CD4-positive, alpha-beta T cell (primary cell): ENCODE results near the gene PSMB10. TPM values are rescaled to one million over a fixed set of nuclear protein-coding genes. Genes with fewer than 3 reads are reported as not detected.

ENCODE experiments used
- ATAC-seq: fragments of 200-7000 bp; cut with Tn5 transposase; one replicate; pipeline ENCODE4 v1.10.0; 2022; ENCODE audit warnings: mild to moderate bottlenecking; ENCODE audit not compliant: poor library complexity
- CTCF ChIA-PET: fragments of 350-600 bp; sonication (Branson Sonifier 250); formaldehyde crosslinking; loops from one replicate; lab custom pipeline; 2021; ENCODE audit warnings: antibody characterized with exemption, inconsistent platforms; lab: Charles Lee
- POLR2A ChIA-PET: fragments of 350-600 bp; sonication (Branson Sonifier 250); formaldehyde crosslinking; loops from one replicate; lab custom pipeline; 2021; ENCODE audit warnings: antibody characterized with exemption, inconsistent platforms; lab: Charles Lee
- DNase-seq, 14 experiments: peaks; one replicate each; pipeline ENCODE4 v3.0.0-alpha.2; 2013 to 2020; ENCODE audit warnings: mixed read lengths in 2 of 14
- H3K27ac ChIP-seq, 2 donors: one replicate each; pipeline versions ENCODE4 v1.5.1 to v1.7.0; 2013; ENCODE audit warnings: low read length in 2 of 2, low read depth in 1 of 2, mild to moderate bottlenecking in 1 of 2
- H3K27me3 ChIP-seq, 2 experiments: 1 replicate in 1 of 2; 2 replicates in 1 of 2; pipeline versions ENCODE4 v1.6.1 to v1.7.0; 2013; ENCODE audit warnings: low read length in 2 of 2, control low read depth in 1 of 2, mild to moderate bottlenecking in 1 of 2, moderate library complexity in 1 of 2; ENCODE audit not compliant: insufficient read depth in 2 of 2, control insufficient read depth in 1 of 2
- H3K36me3 ChIP-seq: one replicate; pipeline ENCODE4 v1.6.1; 2013; ENCODE audit warnings: low read length, control low read depth; ENCODE audit not compliant: insufficient read depth
- H3K4me1 ChIP-seq: one replicate; pipeline ENCODE4 v1.6.1; 2013; ENCODE audit warnings: low read length, control low read depth; ENCODE audit not compliant: insufficient read depth
- H3K4me3 ChIP-seq: one replicate; pipeline ENCODE4 v1.5.1; 2013; ENCODE audit warnings: mild to moderate bottlenecking, low read length, moderate library complexity
- H3K9me3 ChIP-seq, 2 experiments: 1 replicate in 1 of 2; 2 replicates in 1 of 2; pipeline versions ENCODE4 v1.6.1 to v1.7.0; 2013; ENCODE audit warnings: low read length in 2 of 2, mild to moderate bottlenecking in 2 of 2, control low read depth in 1 of 2, moderate library complexity in 1 of 2; ENCODE audit not compliant: control insufficient read depth in 1 of 2, insufficient read depth in 1 of 2
- H3K27ac Mint-ChIP-seq: one replicate; pipeline ENCODE4 v1.8.0; 2020; ENCODE audit warnings: mixed read lengths
- H3K27me3 Mint-ChIP-seq: one replicate; pipeline ENCODE4 v1.8.0; 2021; ENCODE audit warnings: mixed read lengths
- H3K36me3 Mint-ChIP-seq: one replicate; pipeline ENCODE4 v1.8.0; 2021; ENCODE audit warnings: low read depth, mixed read lengths
- H3K4me1 Mint-ChIP-seq: one replicate; pipeline ENCODE4 v1.8.0; 2021; ENCODE audit warnings: low read depth, mixed read lengths
- H3K4me3 Mint-ChIP-seq: one replicate; pipeline ENCODE4 v1.8.0; 2020; ENCODE audit warnings: mild to moderate bottlenecking, mixed read lengths
- H3K9me3 Mint-ChIP-seq: one replicate; pipeline ENCODE4 v1.8.0; 2020; ENCODE audit warnings: mixed read lengths
- intact Hi-C, 2 experiments: fragments of 100-400 bp; cut with DNase I in 1 of 2; cut with micrococcal nuclease in 1 of 2; formaldehyde crosslinking; loops; one replicate each; pipeline versions ENCODE4 v1.15.1 to v1.9.0; 2023 to 2025; cut with DNase I, micrococcal nuclease
- total RNA-seq, 174 experiments: library from RNA in 2 of 174; stranded (reverse) in 2 of 174; gene quantifications; one replicate each; pipeline ENCODE4 v1.2.3 and lab custom pipeline; 2021 to 2026
- TF ChIP-seq, protein P1 (sequence below): fragments of 200-600 bp; IDR thresholded peaks from one replicate; pipeline ENCODE4 v1.8.0; 2022; ENCODE audit warnings: antibody characterized with exemption, mild to moderate bottlenecking

The PSMB10 gene
- total RNA-seq, 2 experiments from 2014 or later, result 68.7 to 71.6 TPM

DNA sequence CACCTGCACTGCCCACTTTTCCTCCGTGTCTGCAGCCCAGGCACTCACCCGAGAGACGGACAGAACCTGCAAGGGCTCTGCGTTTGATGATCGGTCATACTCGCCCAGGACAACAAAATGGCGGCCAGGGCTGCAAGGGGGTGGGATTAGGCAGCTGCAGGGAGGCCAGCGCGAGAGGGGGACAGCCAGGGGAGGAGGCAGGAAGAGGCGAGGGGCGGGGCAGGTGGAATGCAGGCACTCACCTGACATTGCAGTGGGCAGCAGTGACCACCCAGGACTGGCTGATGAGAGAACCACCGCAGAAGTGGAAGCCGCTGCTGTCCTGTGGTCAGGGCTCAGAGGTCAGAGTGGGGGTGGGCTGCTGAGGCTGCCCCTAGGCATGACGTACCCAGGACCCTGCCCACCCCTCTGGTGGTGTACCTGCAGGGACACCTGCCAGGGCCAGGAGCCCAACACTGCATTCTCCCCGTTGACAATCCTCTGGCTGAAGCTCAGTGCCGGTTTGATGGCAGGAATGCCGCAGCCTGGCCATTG, 5.9 kb downstream of the PSMB10 start:
- intact Hi-C loops, result no loop called here
- peaks cover 67% of the 10 kb centered on the region for H3K36me3 ChIP-seq
- H3K9me3 ChIP-seq, result no peaks in the 10 kb centered on the region
- no peak overlapping the region for H3K4me3 Mint-ChIP-seq
- no peaks in the 10 kb centered on the region for H3K27me3 Mint-ChIP-seq
- H3K36me3 Mint-ChIP-seq, result peaks cover 61% of the 10 kb centered on the region
- TF ChIP-seq, protein P1, sequence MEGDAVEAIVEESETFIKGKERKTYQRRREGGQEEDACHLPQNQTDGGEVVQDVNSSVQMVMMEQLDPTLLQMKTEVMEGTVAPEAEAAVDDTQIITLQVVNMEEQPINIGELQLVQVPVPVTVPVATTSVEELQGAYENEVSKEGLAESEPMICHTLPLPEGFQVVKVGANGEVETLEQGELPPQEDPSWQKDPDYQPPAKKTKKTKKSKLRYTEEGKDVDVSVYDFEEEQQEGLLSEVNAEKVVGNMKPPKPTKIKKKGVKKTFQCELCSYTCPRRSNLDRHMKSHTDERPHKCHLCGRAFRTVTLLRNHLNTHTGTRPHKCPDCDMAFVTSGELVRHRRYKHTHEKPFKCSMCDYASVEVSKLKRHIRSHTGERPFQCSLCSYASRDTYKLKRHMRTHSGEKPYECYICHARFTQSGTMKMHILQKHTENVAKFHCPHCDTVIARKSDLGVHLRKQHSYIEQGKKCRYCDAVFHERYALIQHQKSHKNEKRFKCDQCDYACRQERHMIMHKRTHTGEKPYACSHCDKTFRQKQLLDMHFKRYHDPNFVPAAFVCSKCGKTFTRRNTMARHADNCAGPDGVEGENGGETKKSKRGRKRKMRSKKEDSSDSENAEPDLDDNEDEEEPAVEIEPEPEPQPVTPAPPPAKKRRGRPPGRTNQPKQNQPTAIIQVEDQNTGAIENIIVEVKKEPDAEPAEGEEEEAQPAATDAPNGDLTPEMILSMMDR, result no peak
- H3K27ac Mint-ChIP-seq, result no peak overlapping the region
- ChIA-PET POLR2A (interaction anchor here (1.4 kb wide), 1 partner anchor 38 kb away, joined by 3 read pairs; the partner anchor contains the start of gene SLC12A4), CTCF (no interaction called here)
- no peak overlapping the region for H3K27ac ChIP-seq
- peaks cover 27% of the 10 kb centered on the region for H3K4me1 ChIP-seq
- H3K4me3 ChIP-seq, result no peak overlapping the region
- no peaks in the 10 kb centered on the region for H3K27me3 ChIP-seq
- DNase-seq (peak in 1 of 14 experiments; percentile 25), ATAC-seq (no peak)
- H3K9me3 Mint-ChIP-seq, result no peaks in the 10 kb centered on the region
- peaks cover 20% of the 10 kb centered on the region for H3K4me1 Mint-ChIP-seq

GRCh38 chr16:67930191-67930590, 6.5 kb downstream of the PSMB10 start:
- Mint-ChIP-seq H3K9me3 (no peaks in the 10 kb centered on the region), H3K4me3 (no peak overlapping the region), H3K27me3 (no peaks in the 10 kb centered on the region), H3K27ac (no peak overlapping the region), H3K36me3 (peaks cover 55% of the 10 kb centered on the region), H3K4me1 (peaks cover 14% of the 10 kb centered on the region)
- Histone ChIP-seq H3K4me3 (no peak overlapping the region), H3K4me1 (peaks cover 23% of the 10 kb centered on the region), H3K36me3 (peaks cover 66% of the 10 kb centered on the region), H3K9me3 (no peaks in the 10 kb centered on the region), H3K27me3 (no peaks in the 10 kb centered on the region), H3K27ac (no peak overlapping the region)
- intact Hi-C loops, result no loop called here
- ATAC-seq, result no peak
- TF ChIP-seq, protein P1, result no peak
- ChIA-PET POLR2A (no interaction called here), CTCF (no interaction called here)
- DNase-seq, result peak in 1 of 14 experiments; percentile 15

DNA sequence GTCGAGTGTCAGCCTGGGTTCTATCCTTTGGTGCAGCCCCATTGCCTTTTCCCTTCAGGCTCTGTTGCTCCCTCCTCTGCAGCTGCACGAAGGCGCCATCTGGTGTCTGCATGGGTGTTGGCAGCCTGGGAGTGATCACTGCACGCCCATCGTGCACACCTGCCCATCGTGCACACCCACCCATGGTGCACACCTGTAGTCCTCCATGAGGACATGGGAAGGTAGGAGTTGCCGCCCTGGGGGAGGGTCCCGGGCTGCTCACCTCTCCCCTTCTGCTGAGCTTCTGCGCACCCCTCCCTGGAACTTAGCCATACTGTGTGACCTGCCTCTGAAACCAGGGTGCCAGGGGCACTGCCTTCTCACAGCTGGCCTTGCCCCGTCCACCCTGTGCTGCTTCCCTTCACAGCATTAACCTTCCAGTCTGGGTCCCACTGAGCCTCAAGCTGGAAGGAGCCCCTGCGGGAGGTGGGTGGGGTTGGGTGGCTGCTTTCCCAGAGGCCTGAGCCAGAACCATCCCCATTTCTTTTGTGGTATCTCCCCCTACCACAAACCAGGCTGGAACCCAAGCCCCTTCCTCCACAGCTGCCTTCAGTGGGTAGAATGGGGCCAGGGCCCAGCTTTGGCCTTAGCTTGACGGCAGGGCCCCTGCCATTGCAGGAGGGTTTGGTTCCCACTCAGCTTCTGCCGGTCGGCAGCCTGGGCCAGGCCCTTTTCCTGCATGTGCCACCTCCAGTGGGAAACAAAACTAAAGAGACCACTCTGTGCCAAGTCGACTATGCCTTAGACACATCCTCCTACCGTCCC, 7.9 kb downstream of the PSMB10 start:
- Histone ChIP-seq H3K27me3 (no peaks in the 10 kb centered on the region), H3K4me1 (peaks cover 12% of the 10 kb centered on the region), H3K27ac (no peak overlapping the region), H3K9me3 (no peaks in the 10 kb centered on the region), H3K4me3 (no peak overlapping the region), H3K36me3 (peaks cover 57% of the 10 kb centered on the region)
- ATAC-seq, result peak; percentile 97
- CTCF ChIA-PET, result interaction anchor here (0.6 to 2.3 kb wide), 10 partner anchors 14 to 408 kb away, joined by 3 to 13 read pairs (median 6); no protein-coding TSS in a partner anchor
- H3K4me3 Mint-ChIP-seq, result no peak overlapping the region
- TF ChIP-seq, protein P1, result peak; percentile 82
- DNase-seq, result peak; percentile 61 to 84 (median 73)
- peak overlapping the region; percentile 47 for H3K27ac Mint-ChIP-seq
- H3K9me3 Mint-ChIP-seq, result no peaks in the 10 kb centered on the region
- POLR2A ChIA-PET, result interaction anchor here (0.6 kb wide), 2 partner anchors 8 to 107 kb away, joined by 3 to 4 read pairs; partner anchors contain the start of gene PSMB10
- H3K36me3 Mint-ChIP-seq, result peaks cover 41% of the 10 kb centered on the region
- H3K4me1 Mint-ChIP-seq, result peaks cover 9% of the 10 kb centered on the region
- intact Hi-C loops, result loop anchor here (1.0 to 2.0 kb wide), 6 partner anchors 46 to 408 kb away; no protein-coding TSS in a partner anchor
- no peaks in the 10 kb centered on the region for H3K27me3 Mint-ChIP-seq
